Spleen (tissue), 7 donors: ENCODE data around the gene LRRN4CL.

Experiments used
- CTCF ChIP-seq, 11 experiments: fragments of 200-600 bp in 7 of 11; fragments of 450-650 bp in 4 of 11; sonication (generic) in 4 of 11; IDR thresholded peaks in 8 of 11; conservative IDR thresholded peaks in 3 of 11; 1 replicate in 7 of 11; 2 replicates in 4 of 11; pipeline versions ENCODE4 v1.4.0 to v1.8.0; 2016 to 2021; ENCODE audit warnings: antibody characterized with exemption in 11 of 11, inconsistent platforms in 4 of 11, mild to moderate bottlenecking in 1 of 11
- POLR2A ChIP-seq, 3 donors: fragments of 450-650 bp; IDR thresholded peaks; one replicate each; pipeline ENCODE4 v1.5.1; 2017; ENCODE audit warnings: antibody characterized with exemption in 3 of 3, mild to moderate bottlenecking in 1 of 3
- POLR2AphosphoS5 ChIP-seq, 3 donors: sonication (generic); formaldehyde crosslinking; IDR thresholded peaks; one replicate each; pipeline ENCODE4 v1.5.1; 2017; ENCODE audit warnings: antibody characterized with exemption in 3 of 3
- donor health status: DM: no; HTN: no; CAD: no; lungs with moderate emphysema.
- donor health status: DM: no; HTN: no; CAD: no.
- donor health status: DM: no; HTN: no; CAD: no.

GRCh38 chr11:62705413-62705812 is 16.1 kb upstream of the LRRN4CL start:
- TF ChIP-seq CTCF (IDR thresholded peaks at IDR 0.05 in 8 of 11, conservative IDR thresholded peaks at IDR 0.05 in 3 of 11) (no peak), POLR2A (IDR thresholded peaks at IDR 0.05) (no peak), POLR2AphosphoS5 (IDR thresholded peaks at IDR 0.05) (no peak)
